Ascending aorta (tissue), 2 donors: ENCODE data around the gene PIK3CA. TPM values are rescaled to one million over a fixed set of nuclear protein-coding genes. Genes with fewer than 3 reads are reported as not detected.

Experiments used
- DNase-seq, 2 donors: peaks; one replicate each; pipeline ENCODE4 v3.0.0-alpha.2; 2019; ENCODE audit warnings: low spot score in 2 of 2
- H3K27ac ChIP-seq, 2 donors: fragments of 200-600 bp; sonication (generic); one replicate each; pipeline ENCODE4 v1.5.1; 2016 to 2017; ENCODE audit warnings: mild to moderate bottlenecking in 1 of 2
- H3K27me3 ChIP-seq: fragments of 200-600 bp; sonication (generic); one replicate; pipeline ENCODE4 v1.5.1; 2017
- H3K36me3 ChIP-seq, 2 donors: fragments of 200-600 bp; sonication (generic); one replicate each; pipeline ENCODE4 v1.5.1; 2016
- H3K4me1 ChIP-seq, 2 donors: fragments of 200-600 bp; sonication (generic); one replicate each; pipeline ENCODE4 v1.5.1; 2016 to 2017; ENCODE audit warnings: mild to moderate bottlenecking in 1 of 2
- H3K4me3 ChIP-seq, 2 donors: fragments of 200-600 bp; sonication (generic); one replicate each; pipeline ENCODE4 v1.5.1; 2016 to 2017; ENCODE audit warnings: mild to moderate bottlenecking in 1 of 2
- H3K9me3 ChIP-seq, 2 donors: fragments of 200-600 bp; sonication (generic); one replicate each; pipeline ENCODE4 v1.5.1; 2016
- CTCF ChIP-seq, 3 experiments: fragments of 200-600 bp in 2 of 3; fragments of 450-650 bp in 1 of 3; sonication (generic) in 2 of 3; IDR thresholded peaks; one replicate each; pipeline ENCODE4 v1.5.1; 2016 to 2019; ENCODE audit warnings: antibody characterized with exemption in 3 of 3, mild to moderate bottlenecking in 1 of 3, moderate library complexity in 1 of 3
- intact Hi-C: fragments of 100-400 bp; cut with DNase I; formaldehyde crosslinking; loops from one replicate; pipeline ENCODE4 v1.15.1; 2023
- total RNA-seq: library from RNA; depleted of rRNA; stranded (reverse); fragments of >200 nt; gene quantifications from one replicate; pipeline ENCODE4 v1.1.0, GENCODE V29; 2016

The PIK3CA gene
- total RNA-seq, 1 donor from 2014 or later, result 12.7 TPM

- H3K27me3 ChIP-seq, result no peaks in the 10 kb centered on the region
- H3K36me3 ChIP-seq, result no peaks in the 10 kb centered on the region
- no peak overlapping the region for H3K4me3 ChIP-seq
- no peak for DNase-seq
- H3K4me1 ChIP-seq, result peaks cover 0 to 4% of the 10 kb centered on the region in 2 donors
- TF ChIP-seq CTCF (IDR thresholded peaks at IDR 0.05), result no peak
- no peaks in the 10 kb centered on the region for H3K9me3 ChIP-seq
- H3K27ac ChIP-seq, result no peak overlapping the region
- intact Hi-C loops, result loop anchor here (10.0 kb wide), 1 partner anchor 313 kb away; the partner anchor contains the start of gene GNB4
Observed at GRCh38 chr3:179141890-179142289, 6.3 kb upstream of the PIK3CA start.

- no peaks in the 10 kb centered on the region for H3K27me3 ChIP-seq
- DNase-seq, result no peak
- intact Hi-C loops, result loop anchor here (1.0 to 10.0 kb wide), 6 partner anchors 65 to 308 kb away; partner anchors contain the start of genes GNB4 and ZMAT3
Observed at GRCh38 chr3:179146911-179147513, 1.1 kb upstream of the PIK3CA start.

GRCh38 chr3:179147514-179147872 is 664 bp upstream of the PIK3CA start:
- Histone ChIP-seq H3K4me1 (peaks cover 0 to 14% of the 10 kb centered on the region in 2 donors), H3K27ac (peak overlapping the region; percentile 93 to 99), H3K36me3 (no peaks in the 10 kb centered on the region), H3K9me3 (no peaks in the 10 kb centered on the region), H3K4me3 (peak overlapping the region; percentile 95 to 97), H3K27me3 (no peaks in the 10 kb centered on the region)
- DNase-seq, result no peak
- TF ChIP-seq CTCF (IDR thresholded peaks at IDR 0.05), result no peak
- intact Hi-C loops, result loop anchor here (1.0 to 10.0 kb wide), 6 partner anchors 65 to 307 kb away; partner anchors contain the start of genes GNB4 and ZMAT3

More at GRCh38 chr3:179146911-179147513, 1.1 kb upstream of the PIK3CA start:
- Histone ChIP-seq H3K4me1 (peaks cover 0 to 14% of the 10 kb centered on the region in 2 donors), H3K36me3 (no peaks in the 10 kb centered on the region), H3K27ac (peak overlapping the region; percentile 93 to 99), H3K9me3 (no peaks in the 10 kb centered on the region), H3K4me3 (peak overlapping the region; percentile 95 to 97)
- peak; percentile 59 to 71 (median 61) for TF ChIP-seq CTCF (IDR thresholded peaks at IDR 0.05)

GRCh38 chr3:179148616-179149405 is 654 bp downstream of the PIK3CA start:
- H3K36me3 ChIP-seq, result no peaks in the 10 kb centered on the region
- H3K27ac ChIP-seq, result peak overlapping the region; percentile 93 to 99
- intact Hi-C loops, result loop anchor here (1.0 to 10.0 kb wide), 5 partner anchors 32 to 455 kb away; partner anchors contain the start of genes GNB4, MRPL47, NDUFB5 and ZMAT3
- DNase-seq, result peak in 1 of 2 donors; percentile 68
- H3K27me3 ChIP-seq, result no peaks in the 10 kb centered on the region
- no peak for TF ChIP-seq CTCF (IDR thresholded peaks at IDR 0.05)
- no peaks in the 10 kb centered on the region for H3K9me3 ChIP-seq
- H3K4me1 ChIP-seq, result peaks cover 0 to 14% of the 10 kb centered on the region in 2 donors
- peak overlapping the region; percentile 95 to 97 for H3K4me3 ChIP-seq

GRCh38 chr3:179149406-179149867 is 1.3 kb downstream of the PIK3CA start:
- Histone ChIP-seq H3K9me3 (no peaks in the 10 kb centered on the region), H3K27ac (peak overlapping the region; percentile 93 to 99), H3K27me3 (no peaks in the 10 kb centered on the region), H3K4me3 (peak overlapping the region; percentile 95 to 97), H3K36me3 (no peaks in the 10 kb centered on the region), H3K4me1 (peaks cover 0 to 14% of the 10 kb centered on the region in 2 donors)
- no peak for TF ChIP-seq CTCF (IDR thresholded peaks at IDR 0.05)
- no peak for DNase-seq
- intact Hi-C loops, result loop anchor here (5.0 to 10.0 kb wide), 3 partner anchors 63 to 305 kb away; partner anchors contain the start of genes GNB4 and ZMAT3
